Stimulated activated CD8-positive, alpha-beta memory T cell treated with anti-CD3 and anti-CD28 coated beads, Interleukin-2, amount 100 ng/mL, for 48 hours (primary cell): ENCODE data around the gene ABHD12B.

Experiments used
- DNase-seq, 2 donors: peaks; one replicate each; pipeline ENCODE4 v3.0.0-alpha.2; 2020; ENCODE audit warnings: low read depth in 2 of 2

ABHD12B gene

GRCh38 chr14:50871914-50872732 lies at the start of gene ABHD12B:
Gene ABHD12B, plus strand, starts transcription at chr14:50872053. Its CDS starts 122 bp downstream, at chr14:50872175.
- DNase-seq = no peak

GRCh38 chr14:50822501-50823042 lies 49.3 kb upstream of the ABHD12B start:
- DNase-seq = no peak

GRCh38 chr14:50823051-50823761 lies 48.6 kb upstream of the ABHD12B start:
- no peak for DNase-seq

GRCh38 chr14:50823762-50824636 lies 47.9 kb upstream of the ABHD12B start:
- DNase-seq = no peak

GRCh38 chr14:50825307-50825706 lies 46.5 kb upstream of the ABHD12B start:
- DNase-seq = no peak

GRCh38 chr14:50826681-50827080 lies 45.2 kb upstream of the ABHD12B start:
- DNase-seq = no peak

- no peak for DNase-seq
Measured at GRCh38 chr14:50828721-50829488, 42.9 kb upstream of the ABHD12B start.

- no peak for DNase-seq
Measured at GRCh38 chr14:50829489-50830043, 42.3 kb upstream of the ABHD12B start.

GRCh38 chr14:50830044-50830931 lies 41.6 kb upstream of the ABHD12B start:
- DNase-seq = peak; percentile 40 to 57

GRCh38 chr14:50830932-50831725 lies 40.7 kb upstream of the ABHD12B start, which contains the start of gene NIN:
Gene NIN, minus strand, starts transcription at chr14:50831162. Its CDS starts 9,106 bp downstream, at chr14:50822056.
- DNase-seq = peak; percentile 54 to 63

GRCh38 chr14:50831726-50832168 lies 40.1 kb upstream of the ABHD12B start:
- no peak for DNase-seq

- DNase-seq = no peak
Measured at GRCh38 chr14:50832935-50833630, 38.8 kb upstream of the ABHD12B start.

GRCh38 chr14:50834802-50835276 lies 37.0 kb upstream of the ABHD12B start:
- DNase-seq = no peak

GRCh38 chr14:50835280-50835679 lies 36.6 kb upstream of the ABHD12B start:
- DNase-seq = no peak

- DNase-seq = no peak
Measured at GRCh38 chr14:50836515-50836914, 35.3 kb upstream of the ABHD12B start.

GRCh38 chr14:50837271-50837670 lies 34.6 kb upstream of the ABHD12B start:
- no peak for DNase-seq

GRCh38 chr14:50837850-50838470 lies 33.9 kb upstream of the ABHD12B start:
- no peak for DNase-seq
